HepG2 (cell line): ENCODE measurements around the gene ZNF440. TPM values are rescaled to one million over a fixed set of nuclear protein-coding genes. Genes with fewer than 3 reads are reported as not detected.

ENCODE experiments used
- ATF1 ChIP-seq: IDR thresholded peaks from 2 replicates; pipeline ENCODE4 v1.6.1; 2016; ENCODE audit warnings: mild to moderate bottlenecking, control low read depth
- BORCS8-MEF2B ChIP-seq: sonication (generic); formaldehyde crosslinking; IDR thresholded peaks from 2 replicates; pipeline ENCODE4 v1.8.0; 2022; ENCODE audit warnings: mild to moderate bottlenecking, missing genetic modification reagents
- CC2D1A ChIP-seq: sonication (generic); formaldehyde crosslinking; IDR thresholded peaks from 2 replicates; pipeline ENCODE4 v1.8.1; 2023; ENCODE audit warnings: mild to moderate bottlenecking, missing genetic modification reagents
- ELF4 ChIP-seq: sonication (generic); formaldehyde crosslinking; IDR thresholded peaks from 2 replicates; pipeline ENCODE4 v1.5.0; 2020; ENCODE audit warnings: missing genetic modification reagents, mild to moderate bottlenecking, moderate library complexity, borderline replicate concordance
- LCORL ChIP-seq, 2 experiments: fragments of 450-650 bp in 1 of 2; sonication (generic) in 1 of 2; formaldehyde crosslinking in 1 of 2; IDR thresholded peaks; 2 replicates each; pipeline versions ENCODE4 v1.5.0 to v1.6.1; 2017 to 2020; ENCODE audit warnings: antibody characterized with exemption in 1 of 2, missing genetic modification reagents in 1 of 2
- MEIS2 ChIP-seq: sonication (generic); formaldehyde crosslinking; IDR thresholded peaks from 2 replicates; pipeline ENCODE4 v1.9.0; 2021; ENCODE audit warnings: mild to moderate bottlenecking, missing genetic modification reagents
- MNT ChIP-seq: fragments of 450-650 bp; IDR thresholded peaks from 2 replicates; pipeline ENCODE4 v1.6.1; 2016
- MTF2 ChIP-seq: sonication (generic); formaldehyde crosslinking; IDR thresholded peaks from 2 replicates; pipeline ENCODE4 v1.5.0; 2020; ENCODE audit warnings: missing genetic modification reagents, borderline replicate concordance
- NFE2L1 ChIP-seq: sonication (generic); formaldehyde crosslinking; IDR thresholded peaks from 2 replicates; pipeline ENCODE4 v1.4.0; 2020; ENCODE audit warnings: missing genetic modification reagents, mild to moderate bottlenecking, borderline replicate concordance
- NR2C2 ChIP-seq: sonication (generic); formaldehyde crosslinking; IDR thresholded peaks from 2 replicates; pipeline ENCODE4 v1.4.0; 2020; ENCODE audit warnings: missing genetic modification reagents, mild to moderate bottlenecking, moderate library complexity, borderline replicate concordance
- NR2F6 ChIP-seq, 2 experiments: IDR thresholded peaks; 2 replicates each; pipeline ENCODE4 v1.6.1; 2016; ENCODE audit warnings: antibody characterized with exemption in 1 of 2, mild to moderate bottlenecking in 1 of 2
- POGK ChIP-seq: sonication (generic); formaldehyde crosslinking; conservative IDR thresholded peaks from 2 replicates; pipeline ENCODE4 v1.8.0; 2022; ENCODE audit warnings: mild to moderate bottlenecking, moderate library complexity, missing genetic modification reagents
- SP5 ChIP-seq: IDR thresholded peaks from 2 replicates; pipeline ENCODE4 v1.6.1; 2016; ENCODE audit warnings: low read depth, borderline replicate concordance
- polyA plus RNA-seq, 8 experiments: library from polyadenylated mRNA; depleted of rRNA in 3 of 8; stranded (reverse) in 7 of 8; unstranded in 1 of 8; fragments of >200 nt; fragmentation: Illumina TruSeq in 4 of 8; extraction: Trizol in 4 of 8; gene quantifications; 2 replicates each; pipeline versions ENCODE4 v1.2.1 to v1.2.3, GENCODE V29; 2011 to 2016; ENCODE audit warnings: low read depth in 4 of 8, missing spikeins in 1 of 8, mixed read lengths in 1 of 8; ENCODE audit not compliant: insufficient read depth in 1 of 8
- total RNA-seq, 5 experiments: library from RNA; depleted of rRNA; stranded (reverse); fragments of >200 nt; fragmentation: Illumina TruSeq; extraction: Trizol; gene quantifications; 2 replicates each; pipeline ENCODE4 v1.2.3, GENCODE V29; 2016; ENCODE audit warnings: low read depth in 1 of 5
- TF ChIP-seq, protein P1 (sequence below): sonication (generic); formaldehyde crosslinking; IDR thresholded peaks from 2 replicates; pipeline ENCODE4 v1.5.1; 2020; ENCODE audit warnings: mild to moderate bottlenecking, missing genetic modification reagents, moderate library complexity
- TF ChIP-seq, protein P2 (sequence below): sonication (generic); formaldehyde crosslinking; IDR thresholded peaks from 2 replicates; pipeline ENCODE4 v1.5.1; 2020; ENCODE audit warnings: mild to moderate bottlenecking, missing genetic modification reagents, moderate library complexity
- TF ChIP-seq, protein P3 (sequence below): sonication (generic); formaldehyde crosslinking; IDR thresholded peaks from 2 replicates; pipeline ENCODE4 v1.8.1; 2022; ENCODE audit warnings: low read depth, mild to moderate bottlenecking, missing genetic modification reagents

The ZNF440 gene
- total and polyA plus RNA-seq, 2 of the 13 experiments (the other 11 are each of a cell fraction or from before 2014, with no cell fraction given), result 2.7 to 12.4 TPM

- TF ChIP-seq, protein P1, sequence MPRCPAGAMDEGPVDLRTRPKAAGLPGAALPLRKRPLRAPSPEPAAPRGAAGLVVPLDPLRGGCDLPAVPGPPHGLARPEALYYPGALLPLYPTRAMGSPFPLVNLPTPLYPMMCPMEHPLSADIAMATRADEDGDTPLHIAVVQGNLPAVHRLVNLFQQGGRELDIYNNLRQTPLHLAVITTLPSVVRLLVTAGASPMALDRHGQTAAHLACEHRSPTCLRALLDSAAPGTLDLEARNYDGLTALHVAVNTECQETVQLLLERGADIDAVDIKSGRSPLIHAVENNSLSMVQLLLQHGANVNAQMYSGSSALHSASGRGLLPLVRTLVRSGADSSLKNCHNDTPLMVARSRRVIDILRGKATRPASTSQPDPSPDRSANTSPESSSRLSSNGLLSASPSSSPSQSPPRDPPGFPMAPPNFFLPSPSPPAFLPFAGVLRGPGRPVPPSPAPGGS, result peak; percentile 94; the same call in 1 of the 2 replicates
- no peak for TF ChIP-seq NR2F6 (IDR thresholded peaks at IDR 0.05)
- TF ChIP-seq NR2F6 (CRISPR knock-in tag; IDR thresholded peaks at IDR 0.05), result 0 out of 2 replicates have a peak, but pooled peaks have one; percentile 34
- no peak for TF ChIP-seq NR2C2 (CRISPR knock-in tag)
- TF ChIP-seq BORCS8-MEF2B (CRISPR knock-in tag), result no peak
- TF ChIP-seq, protein P2, sequence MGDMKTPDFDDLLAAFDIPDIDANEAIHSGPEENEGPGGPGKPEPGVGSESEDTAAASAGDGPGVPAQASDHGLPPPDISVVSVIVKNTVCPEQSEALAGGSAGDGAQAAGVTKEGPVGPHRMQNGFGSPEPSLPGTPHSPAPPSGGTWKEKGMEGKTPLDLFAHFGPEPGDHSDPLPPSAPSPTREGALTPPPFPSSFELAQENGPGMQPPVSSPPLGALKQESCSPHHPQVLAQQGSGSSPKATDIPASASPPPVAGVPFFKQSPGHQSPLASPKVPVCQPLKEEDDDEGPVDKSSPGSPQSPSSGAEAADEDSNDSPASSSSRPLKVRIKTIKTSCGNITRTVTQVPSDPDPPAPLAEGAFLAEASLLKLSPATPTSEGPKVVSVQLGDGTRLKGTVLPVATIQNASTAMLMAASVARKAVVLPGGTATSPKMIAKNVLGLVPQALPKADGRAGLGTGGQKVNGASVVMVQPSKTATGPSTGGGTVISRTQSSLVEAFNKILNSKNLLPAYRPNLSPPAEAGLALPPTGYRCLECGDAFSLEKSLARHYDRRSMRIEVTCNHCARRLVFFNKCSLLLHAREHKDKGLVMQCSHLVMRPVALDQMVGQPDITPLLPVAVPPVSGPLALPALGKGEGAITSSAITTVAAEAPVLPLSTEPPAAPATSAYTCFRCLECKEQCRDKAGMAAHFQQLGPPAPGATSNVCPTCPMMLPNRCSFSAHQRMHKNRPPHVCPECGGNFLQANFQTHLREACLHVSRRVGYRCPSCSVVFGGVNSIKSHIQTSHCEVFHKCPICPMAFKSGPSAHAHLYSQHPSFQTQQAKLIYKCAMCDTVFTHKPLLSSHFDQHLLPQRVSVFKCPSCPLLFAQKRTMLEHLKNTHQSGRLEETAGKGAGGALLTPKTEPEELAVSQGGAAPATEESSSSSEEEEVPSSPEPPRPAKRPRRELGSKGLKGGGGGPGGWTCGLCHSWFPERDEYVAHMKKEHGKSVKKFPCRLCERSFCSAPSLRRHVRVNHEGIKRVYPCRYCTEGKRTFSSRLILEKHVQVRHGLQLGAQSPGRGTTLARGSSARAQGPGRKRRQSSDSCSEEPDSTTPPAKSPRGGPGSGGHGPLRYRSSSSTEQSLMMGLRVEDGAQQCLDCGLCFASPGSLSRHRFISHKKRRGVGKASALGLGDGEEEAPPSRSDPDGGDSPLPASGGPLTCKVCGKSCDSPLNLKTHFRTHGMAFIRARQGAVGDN (CRISPR knock-in tag), result peak; percentile 81
- TF ChIP-seq LCORL (IDR thresholded peaks at IDR 0.05), result no peak
- TF ChIP-seq LCORL (CRISPR knock-in tag; IDR thresholded peaks at IDR 0.05), result peak; percentile 44; the same call in 1 of the 2 replicates
- peak; percentile 87; the same call in 1 of the 2 replicates for TF ChIP-seq MEIS2
- TF ChIP-seq POGK (CRISPR knock-in tag), result peak; percentile 83
- no peak for TF ChIP-seq ATF1 (CRISPR knock-in tag)
- 0 out of 2 replicates have a peak, but pooled peaks have one; percentile 14 for TF ChIP-seq MNT
- no peak for TF ChIP-seq MTF2 (CRISPR knock-in tag)
- TF ChIP-seq, protein P3, sequence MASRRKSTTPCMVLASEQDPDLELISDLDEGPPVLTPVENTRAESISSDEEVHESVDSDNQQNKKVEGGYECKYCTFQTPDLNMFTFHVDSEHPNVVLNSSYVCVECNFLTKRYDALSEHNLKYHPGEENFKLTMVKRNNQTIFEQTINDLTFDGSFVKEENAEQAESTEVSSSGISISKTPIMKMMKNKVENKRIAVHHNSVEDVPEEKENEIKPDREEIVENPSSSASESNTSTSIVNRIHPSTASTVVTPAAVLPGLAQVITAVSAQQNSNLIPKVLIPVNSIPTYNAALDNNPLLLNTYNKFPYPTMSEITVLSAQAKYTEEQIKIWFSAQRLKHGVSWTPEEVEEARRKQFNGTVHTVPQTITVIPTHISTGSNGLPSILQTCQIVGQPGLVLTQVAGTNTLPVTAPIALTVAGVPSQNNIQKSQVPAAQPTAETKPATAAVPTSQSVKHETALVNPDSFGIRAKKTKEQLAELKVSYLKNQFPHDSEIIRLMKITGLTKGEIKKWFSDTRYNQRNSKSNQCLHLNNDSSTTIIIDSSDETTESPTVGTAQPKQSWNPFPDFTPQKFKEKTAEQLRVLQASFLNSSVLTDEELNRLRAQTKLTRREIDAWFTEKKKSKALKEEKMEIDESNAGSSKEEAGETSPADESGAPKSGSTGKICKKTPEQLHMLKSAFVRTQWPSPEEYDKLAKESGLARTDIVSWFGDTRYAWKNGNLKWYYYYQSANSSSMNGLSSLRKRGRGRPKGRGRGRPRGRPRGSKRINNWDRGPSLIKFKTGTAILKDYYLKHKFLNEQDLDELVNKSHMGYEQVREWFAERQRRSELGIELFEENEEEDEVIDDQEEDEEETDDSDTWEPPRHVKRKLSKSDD (CRISPR knock-in tag), result no peak
- no peak for TF ChIP-seq CC2D1A
- TF ChIP-seq NFE2L1 (CRISPR knock-in tag), result 0 out of 2 replicates have a peak, but pooled peaks have one; percentile 50
- TF ChIP-seq ELF4 (CRISPR knock-in tag), result no peak
- peak; percentile 70; the same call in 1 of the 2 replicates for TF ChIP-seq SP5 (CRISPR knock-in tag)
Measured at GRCh38 chr19:11814029-11814699, at the start of gene ZNF440 (continued).
